Fibroblast of skin of scalp (primary cell): ENCODE results near the gene APBB1IP.
"Not testable (repeated sequence)": the region's sequence is repeated elsewhere in the genome, so short reads cannot be mapped to it uniquely, and the experiment has no call there.

Experiments used
- DNase-seq: peaks from one replicate; pipeline ENCODE4 v3.0.0-alpha.2; 2013

APBB1IP gene

GRCh38 chr10:26566525-26567350 is 128.6 kb downstream of the APBB1IP start:
- no peak for DNase-seq

GRCh38 chr10:26567351-26567721 is 129.2 kb downstream of the APBB1IP start:
- DNase-seq = no peak

GRCh38 chr10:26571655-26572054 is 133.5 kb downstream of the APBB1IP start:
- DNase-seq = no peak

GRCh38 chr10:26573674-26574073 is 135.5 kb downstream of the APBB1IP start:
- DNase-seq = no peak

- no peak for DNase-seq
Observed at GRCh38 chr10:26574783-26575182, 136.6 kb downstream of the APBB1IP start.

- not testable (repeated sequence) for DNase-seq
Observed at GRCh38 chr10:26578371-26578770, 140.2 kb downstream of the APBB1IP start.

GRCh38 chr10:26579256-26580063 is 141.3 kb downstream of the APBB1IP start:
- no peak for DNase-seq

GRCh38 chr10:26586211-26586610 is 148.1 kb downstream of the APBB1IP start:
- DNase-seq = no peak

- DNase-seq = no peak
Observed at GRCh38 chr10:26588611-26589010, 150.5 kb downstream of the APBB1IP start.

- not testable (repeated sequence) for DNase-seq
Observed at GRCh38 chr10:26589813-26590212, 151.7 kb downstream of the APBB1IP start.

- DNase-seq = no peak
Observed at GRCh38 chr10:26593896-26594295, 155.8 kb downstream of the APBB1IP start.

- peak; percentile 5 for DNase-seq
Observed at GRCh38 chr10:26603283-26603682, 165.1 kb downstream of the APBB1IP start.

GRCh38 chr10:26604320-26605093 is 166.4 kb downstream of the APBB1IP start:
- not testable (repeated sequence) for DNase-seq

GRCh38 chr10:26606389-26606877 is 168.3 kb downstream of the APBB1IP start:
- not testable (repeated sequence) for DNase-seq

- no peak for DNase-seq
Observed at GRCh38 chr10:26612151-26612915, 174.2 kb downstream of the APBB1IP start.
